NK-92 treated with Interleukin-12 subunit alpha and Interleukin-12 subunit beta, amount 100 ng/mL, for 24 hours (cell line): Measurements from ENCODE around the gene ACTMAP.
"Not testable (repeated sequence)": the region's sequence is repeated elsewhere in the genome, so short reads cannot be mapped to it uniquely, and the experiment has no call there.

Experiments
- DNase-seq: peaks from one replicate; lab custom pipeline; 2025; lab: John Stamatoyannopoulos, UW

Gene ACTMAP, protein sequence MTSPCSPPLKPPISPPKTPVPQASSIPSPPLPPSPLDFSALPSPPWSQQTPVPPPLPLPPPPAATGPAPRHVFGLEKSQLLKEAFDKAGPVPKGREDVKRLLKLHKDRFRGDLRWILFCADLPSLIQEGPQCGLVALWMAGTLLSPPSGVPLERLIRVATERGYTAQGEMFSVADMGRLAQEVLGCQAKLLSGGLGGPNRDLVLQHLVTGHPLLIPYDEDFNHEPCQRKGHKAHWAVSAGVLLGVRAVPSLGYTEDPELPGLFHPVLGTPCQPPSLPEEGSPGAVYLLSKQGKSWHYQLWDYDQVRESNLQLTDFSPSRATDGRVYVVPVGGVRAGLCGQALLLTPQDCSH

DNA sequence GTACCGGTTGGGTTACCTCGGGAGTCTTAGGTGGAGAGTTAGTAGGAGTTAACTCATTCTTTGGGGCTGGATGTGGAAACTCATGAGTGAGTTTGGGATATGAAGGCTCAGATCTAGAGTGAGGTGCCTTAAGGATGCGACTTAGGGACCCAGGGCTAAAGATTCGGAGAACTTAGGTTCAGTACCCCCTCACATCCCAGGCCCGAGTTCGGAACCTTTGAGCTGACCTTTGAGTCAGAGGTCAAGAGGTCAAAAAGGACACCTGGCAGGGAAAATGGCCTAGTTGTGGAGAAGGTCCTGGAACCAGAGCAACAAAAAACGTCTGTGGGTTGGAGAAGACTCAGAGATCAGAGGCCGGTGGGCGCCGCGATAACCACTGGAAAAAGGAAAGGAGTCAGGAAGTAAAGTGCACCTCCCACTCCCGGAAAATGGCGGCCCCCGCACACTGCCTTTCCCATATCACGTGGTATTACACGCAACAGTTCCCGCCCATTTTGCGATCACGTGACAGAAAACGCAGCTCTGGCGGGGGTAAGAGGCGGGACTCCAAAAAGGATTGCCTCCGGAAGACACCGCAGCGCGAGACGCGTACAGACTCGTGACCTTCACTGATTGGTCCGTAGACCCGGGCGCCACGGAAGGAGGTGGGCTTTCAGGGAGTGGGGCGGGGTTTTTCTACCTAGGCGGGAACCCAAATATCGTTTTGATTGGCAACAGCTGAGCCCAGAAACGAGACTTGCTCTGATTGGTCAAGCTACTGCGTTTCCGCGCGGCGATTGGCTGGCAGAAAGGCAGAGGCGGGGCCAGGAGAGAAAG, at the start of gene ACTMAP:
Gene ACTMAP (minus strand): TSS at position 420 of the 816 bp plus-strand sequence. CDS start 674 bp downstream, outside the sequence.
- DNase-seq = peak; percentile 99

DNA sequence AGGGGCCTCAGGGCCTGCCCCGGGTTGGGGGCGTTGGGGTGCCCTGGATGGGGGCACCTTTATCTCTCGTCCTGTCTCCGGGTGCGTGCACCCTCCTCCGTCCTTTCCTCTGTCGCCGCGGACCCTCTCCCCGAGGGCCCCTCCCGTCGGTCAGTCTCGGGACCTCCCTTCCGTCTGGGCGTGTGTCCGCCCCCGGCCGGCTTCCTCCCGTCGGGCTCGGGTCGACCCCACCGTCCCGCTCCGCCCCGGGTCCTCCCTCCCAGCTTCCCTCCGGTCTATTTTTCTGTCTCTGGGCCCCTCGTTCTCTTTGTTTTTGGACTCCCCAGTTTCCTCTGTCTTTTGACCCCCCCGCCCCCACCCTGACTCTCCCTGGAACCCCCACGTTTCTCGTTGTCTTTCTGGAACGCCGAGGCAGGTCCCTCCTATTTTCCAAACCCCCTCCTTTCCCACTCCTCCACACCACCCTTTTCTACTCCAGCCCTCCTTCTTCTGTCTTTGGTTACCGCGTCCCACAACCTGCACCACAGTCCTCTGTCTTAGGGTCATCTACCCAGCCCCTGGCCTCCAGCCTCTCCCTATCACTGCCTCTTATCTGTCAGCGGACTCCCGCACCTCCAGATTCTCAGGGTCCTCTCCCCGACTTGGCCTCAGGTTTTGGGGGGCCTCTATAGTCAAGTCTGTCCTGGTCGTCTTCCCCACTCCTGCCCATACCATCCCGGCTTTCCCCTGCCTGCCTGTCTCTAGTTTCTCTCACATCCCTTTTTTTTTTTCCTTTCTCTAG, 49.5 kb upstream of the ACTMAP start:
- no peak for DNase-seq

DNA sequence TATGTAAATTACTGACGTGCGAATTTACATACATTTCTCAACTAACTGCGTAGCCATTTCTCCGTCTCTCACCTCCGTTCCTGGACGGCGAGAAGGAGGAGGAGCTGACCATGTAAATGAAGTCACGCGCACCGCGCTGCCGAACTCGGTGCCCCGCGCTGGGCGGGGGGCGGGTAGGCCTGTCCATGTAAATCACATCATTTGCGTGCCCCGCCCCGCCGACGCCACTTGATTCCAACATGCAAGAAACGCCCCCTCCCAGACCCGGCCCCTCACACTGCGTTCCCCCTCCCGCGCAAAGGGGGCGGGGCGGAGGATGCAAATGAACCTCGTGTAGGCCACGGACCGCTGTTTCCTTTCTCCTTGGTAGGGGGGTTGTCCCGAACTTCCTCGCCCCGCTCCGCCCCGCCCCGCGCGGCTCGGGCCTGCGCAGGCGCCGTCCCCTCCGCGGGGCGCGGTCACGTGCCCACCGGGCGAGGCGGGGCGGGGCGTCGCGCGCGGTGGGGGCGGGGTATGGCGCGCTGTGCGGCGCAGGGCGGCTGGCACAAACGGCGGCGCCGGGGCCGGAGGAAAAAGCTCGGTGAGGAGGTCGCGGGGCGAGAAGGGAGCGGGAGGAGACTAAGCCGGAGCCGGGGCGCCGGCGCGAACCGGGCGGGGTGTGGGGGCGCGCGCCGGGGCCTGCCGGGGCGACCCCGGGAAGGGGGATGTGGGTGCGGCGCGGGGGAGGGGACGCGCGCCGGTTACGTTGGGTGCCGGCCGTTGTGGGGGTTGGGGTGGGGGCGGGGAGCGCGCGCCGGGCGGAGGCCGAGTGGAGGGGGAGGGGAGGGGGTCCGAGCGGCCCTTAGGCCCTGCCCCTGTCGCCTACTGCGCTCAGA, 48.6 kb upstream of the ACTMAP start, which contains the start of gene EGLN2:
Gene EGLN2 (plus strand): TSS at position 509 of the 875 bp plus-strand sequence. CDS start 1,382 bp downstream, outside the sequence.
- peak; percentile 100 for DNase-seq

DNA sequence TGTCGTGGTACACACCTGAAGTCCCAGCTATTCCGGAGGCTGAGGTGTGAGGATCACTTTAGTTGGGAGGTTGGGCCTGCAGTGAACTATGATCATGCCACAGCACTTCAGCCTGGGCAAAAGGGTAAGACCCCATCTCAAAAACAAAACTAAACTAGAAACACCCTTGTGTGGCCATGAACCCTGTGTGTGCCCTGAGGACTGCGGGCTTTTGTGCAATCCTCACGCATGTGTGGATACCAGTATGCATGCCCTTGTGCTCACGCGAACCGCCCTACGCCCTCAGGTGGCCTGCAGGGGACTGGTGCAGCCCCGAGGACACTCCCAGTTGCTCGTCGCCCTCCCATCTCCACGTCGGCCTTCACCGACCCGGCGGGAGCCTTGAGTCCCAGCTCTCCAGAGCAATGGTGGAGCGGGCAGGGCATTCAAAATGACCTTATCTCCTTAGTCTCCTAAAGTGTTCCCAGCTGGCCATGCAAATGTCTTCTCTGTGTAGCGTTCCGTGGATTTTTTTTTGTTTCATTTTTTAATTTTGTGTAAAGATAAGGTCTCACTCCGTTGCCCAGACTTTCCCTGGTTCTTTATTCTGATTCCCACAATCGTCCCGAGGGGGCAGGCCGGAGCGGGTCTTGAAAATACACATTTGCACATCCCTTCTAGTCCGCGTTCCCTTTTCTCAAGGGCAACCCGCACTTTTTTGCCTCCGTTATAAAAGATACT, 47.8 kb upstream of the ACTMAP start:
- no peak for DNase-seq

DNA sequence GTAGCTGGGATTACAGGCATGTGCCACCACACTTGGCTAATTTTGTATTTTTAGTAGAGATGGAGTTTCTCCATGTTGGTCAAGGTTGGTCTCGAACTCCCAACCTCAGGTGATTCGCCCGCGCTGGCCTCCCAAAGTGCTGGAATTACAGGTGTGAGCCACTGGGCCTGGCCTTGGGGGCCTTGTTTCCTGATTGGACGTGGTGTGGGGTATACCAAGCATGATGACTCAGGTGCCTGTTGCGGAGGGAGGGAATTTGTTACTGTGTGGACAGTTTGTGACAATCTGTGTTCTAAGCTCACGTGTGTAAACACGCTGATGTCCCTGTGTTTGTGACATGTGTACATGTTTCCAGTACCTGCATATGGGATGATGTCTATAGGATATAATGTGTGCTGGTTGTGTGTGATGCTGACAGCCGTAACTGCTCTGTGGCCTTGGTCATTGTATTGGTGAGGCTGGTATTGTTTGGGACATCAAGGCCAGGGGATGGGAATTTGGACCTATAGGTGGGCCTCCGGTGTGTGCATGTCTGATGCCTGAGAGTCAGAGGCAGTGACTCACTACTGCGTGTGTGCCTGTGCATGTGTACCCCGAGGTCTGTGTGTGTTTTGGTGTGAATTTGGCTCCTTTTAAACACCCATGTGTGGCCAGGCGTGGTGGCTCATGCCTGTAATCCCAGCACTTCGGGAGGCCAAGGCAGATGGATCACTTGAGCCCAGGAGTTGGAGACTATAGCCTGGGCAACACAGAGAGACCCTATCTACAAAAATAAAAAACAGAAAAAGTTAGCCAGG, 47.1 kb upstream of the ACTMAP start:
- DNase-seq = no peak

DNA sequence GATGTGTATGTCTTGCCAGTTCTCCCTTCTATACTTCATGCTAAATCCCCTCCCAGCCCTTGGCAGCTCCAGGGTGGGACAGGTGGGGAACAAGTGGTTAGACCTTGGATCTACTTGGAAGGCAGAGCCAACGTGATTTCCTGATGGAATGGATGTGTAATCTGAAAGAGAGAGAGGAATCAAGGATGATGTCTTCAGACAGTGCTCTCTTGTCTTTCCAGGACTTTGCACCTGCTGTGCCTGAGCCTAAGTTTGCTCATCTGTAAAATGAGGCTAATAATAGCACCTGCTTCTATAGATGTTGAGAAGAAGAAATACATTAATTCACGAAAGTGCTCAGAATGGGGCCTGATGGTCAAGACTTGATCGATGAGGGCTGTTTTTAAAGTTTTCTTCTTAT, 41.7 kb upstream of the ACTMAP start:
- no peak for DNase-seq

DNA sequence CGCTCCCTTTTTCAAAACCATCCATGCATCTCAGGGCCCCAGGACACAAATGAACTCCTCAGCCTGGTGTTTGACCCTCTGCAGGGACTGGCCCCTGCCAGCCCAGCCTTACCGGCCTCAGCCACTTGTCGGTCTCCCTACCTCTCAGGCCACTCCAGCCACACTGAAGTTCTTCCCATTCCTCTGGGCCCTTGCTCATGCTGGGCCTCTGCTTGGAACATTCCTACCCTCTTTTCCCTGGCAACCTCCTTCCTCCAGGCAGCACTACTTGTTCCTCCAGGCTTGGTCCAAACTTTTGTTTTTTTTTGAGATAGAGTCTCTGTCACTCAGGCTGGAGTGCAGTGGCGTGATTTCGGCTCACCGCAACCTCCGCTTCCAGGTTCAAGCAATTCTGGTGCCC, 41.1 kb upstream of the ACTMAP start:
- no peak for DNase-seq

DNA sequence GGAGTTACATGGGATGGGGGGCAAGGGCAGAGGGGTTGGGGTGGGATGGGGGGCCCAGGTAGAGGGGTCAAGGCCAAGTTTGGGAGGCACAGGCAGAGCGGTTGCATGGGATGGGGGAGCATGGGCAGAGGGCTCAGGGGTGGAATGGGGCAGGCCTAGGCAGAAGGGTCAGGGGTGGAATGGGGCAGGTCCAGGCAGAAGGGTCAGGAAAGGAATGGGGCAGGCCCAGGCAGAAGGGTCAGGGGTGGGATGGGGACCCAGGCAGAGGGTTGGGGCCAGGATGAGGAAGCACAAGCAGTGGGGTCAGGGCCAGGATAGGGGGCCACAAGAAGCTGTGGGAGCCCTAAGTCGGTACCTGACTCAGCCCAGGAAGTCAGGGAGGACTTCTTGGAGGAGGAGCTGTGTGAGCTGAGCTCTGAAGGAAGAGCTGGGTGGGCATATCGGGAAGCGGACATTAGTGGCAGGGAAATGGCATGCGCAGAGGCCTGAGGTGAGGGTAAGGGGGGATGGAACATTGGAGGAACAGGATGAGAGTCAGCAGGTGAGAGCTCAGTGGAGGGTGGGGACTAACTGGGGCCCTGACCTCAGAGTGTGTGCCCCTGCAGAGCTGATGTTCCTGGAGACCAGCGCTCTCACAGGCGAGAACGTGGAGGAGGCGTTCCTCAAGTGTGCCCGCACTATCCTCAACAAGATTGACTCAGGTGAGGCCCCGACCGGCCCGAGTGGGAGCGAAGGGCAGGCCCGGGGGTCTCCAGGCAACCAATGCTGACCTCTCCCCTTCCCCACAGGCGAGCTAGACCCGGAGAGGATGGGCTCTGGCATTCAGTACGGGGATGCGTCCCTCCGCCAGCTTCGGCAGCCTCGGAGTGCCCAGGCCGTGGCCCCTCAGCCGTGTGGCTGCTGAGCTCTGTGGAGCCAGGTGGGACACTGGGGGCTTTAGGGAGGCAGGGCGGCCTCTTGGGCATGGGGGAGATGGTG, 36.1 kb upstream of the ACTMAP start:
- DNase-seq = no peak

DNA sequence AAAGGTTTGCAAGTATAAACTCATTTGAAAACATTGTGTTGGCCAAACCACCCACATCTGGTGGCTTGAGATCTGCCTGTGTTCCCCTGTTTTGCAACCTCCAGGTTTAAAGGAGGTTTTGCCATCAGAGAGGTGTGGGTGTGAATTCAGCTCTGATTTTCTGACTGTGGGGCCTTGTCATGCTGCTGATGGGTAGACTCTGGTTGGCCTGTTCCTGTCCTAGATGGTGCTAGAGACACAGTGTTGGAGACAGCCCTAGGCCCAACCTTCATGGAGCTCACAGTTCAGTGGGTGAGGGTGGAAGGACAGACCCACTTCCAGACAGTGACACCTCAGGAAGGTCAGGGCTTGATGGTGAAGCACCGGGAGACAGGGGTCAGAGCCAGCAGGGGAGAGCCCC, 35.2 kb upstream of the ACTMAP start:
- no peak for DNase-seq

DNA sequence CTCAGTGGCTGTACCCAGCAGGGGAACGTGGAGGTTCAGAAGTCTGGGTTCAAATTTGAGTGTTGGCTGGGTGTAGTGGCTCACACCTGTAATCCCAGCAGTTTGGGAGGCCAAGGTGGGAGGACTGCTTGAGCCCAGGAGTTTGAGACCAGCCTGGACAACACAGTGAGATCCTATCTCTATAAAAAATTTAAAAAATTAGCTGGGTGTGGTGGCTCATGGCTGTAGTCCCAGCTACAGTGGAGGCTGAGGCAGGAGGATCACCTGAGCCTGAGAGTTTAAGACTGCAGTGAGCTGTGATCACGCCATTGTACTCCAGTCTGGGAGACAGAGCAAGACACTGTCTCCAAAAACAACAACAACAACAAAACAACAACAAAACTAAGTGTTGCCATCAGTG, 33.9 kb upstream of the ACTMAP start:
- not testable (repeated sequence) for DNase-seq

DNA sequence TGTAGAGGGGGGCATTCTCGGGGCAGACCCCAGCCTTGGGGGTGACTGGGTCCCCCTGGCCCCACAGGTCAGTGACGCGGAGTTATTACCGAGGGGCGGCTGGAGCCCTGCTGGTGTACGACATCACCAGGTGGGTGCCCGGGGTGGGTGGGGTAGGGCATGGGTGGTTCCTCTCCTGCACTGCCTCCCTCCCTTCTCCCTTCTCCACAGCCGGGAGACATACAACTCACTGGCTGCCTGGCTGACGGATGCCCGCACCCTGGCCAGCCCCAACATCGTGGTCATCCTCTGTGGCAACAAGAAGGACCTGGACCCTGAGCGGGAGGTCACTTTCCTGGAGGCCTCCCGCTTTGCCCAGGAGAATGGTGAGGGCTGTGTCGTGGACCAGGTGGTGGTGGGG, 33.4 kb upstream of the ACTMAP start:
- no peak for DNase-seq

DNA sequence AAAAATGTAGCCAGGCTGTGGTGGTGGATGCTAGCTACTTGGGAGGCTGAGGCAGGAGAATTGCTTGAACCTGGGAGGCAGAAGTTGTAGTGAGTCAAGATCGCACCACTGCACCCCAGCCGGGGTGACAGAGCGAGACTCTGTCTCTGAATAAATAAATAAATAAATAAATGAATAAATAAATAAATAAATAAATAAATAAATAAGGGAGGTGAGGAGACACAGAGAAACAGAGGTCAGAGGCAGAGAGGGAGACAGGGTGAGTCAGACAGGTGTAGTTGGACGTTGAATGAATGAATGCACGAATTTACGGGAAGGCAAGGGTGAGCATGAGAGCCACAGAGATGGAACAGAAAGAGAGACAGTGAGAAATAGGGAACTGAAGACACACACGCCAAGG, 30.9 kb upstream of the ACTMAP start:
- no peak for DNase-seq

DNA sequence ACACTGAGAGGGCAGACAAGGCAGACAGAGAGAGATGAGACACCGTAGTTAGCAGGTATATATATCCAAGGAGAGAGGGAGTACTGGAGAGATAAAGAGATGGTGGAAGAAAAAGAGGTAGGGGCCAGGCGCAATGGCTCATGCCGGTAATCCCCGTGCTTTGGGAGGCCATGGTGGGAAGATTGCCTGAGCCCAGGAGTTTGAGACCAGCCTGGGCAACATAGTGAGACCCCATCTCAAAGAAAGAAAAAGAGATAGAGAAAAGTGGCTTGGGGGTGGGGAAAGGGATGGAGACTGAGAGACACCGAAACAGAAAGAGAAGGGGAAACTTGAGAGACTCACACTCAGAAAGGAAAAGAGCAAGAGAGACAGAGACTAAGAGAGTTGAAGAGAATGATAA, 30.3 kb upstream of the ACTMAP start:
- DNase-seq = no peak

DNA sequence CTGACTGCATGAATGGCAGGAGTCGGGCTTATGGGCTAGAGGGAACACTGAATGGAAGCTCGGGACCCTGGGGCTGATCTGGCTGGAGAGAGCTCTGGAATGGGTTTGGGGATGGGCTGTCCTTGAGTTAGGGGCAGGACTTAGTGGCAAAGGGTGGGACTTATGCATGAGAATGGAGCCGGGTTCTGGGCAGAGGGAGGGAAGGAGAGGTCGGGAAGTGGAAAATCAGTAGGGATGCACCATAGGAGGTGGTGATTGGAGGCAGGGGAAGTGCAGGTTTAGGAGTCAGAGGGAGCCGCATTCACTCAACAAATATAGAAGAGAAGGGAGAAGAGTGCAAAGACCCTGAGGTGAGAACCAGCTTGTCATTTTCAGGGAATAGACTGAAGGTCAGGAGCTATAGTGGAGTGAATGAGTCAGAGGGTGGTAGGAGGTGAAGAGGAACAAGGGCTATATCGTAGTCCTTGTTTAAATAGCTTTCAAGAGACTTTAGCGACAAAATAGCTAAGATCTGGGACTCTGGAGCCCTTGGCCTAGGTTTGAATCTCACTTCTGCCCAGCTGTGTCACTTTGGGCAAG, 28.5 kb upstream of the ACTMAP start:
- no peak for DNase-seq

DNA sequence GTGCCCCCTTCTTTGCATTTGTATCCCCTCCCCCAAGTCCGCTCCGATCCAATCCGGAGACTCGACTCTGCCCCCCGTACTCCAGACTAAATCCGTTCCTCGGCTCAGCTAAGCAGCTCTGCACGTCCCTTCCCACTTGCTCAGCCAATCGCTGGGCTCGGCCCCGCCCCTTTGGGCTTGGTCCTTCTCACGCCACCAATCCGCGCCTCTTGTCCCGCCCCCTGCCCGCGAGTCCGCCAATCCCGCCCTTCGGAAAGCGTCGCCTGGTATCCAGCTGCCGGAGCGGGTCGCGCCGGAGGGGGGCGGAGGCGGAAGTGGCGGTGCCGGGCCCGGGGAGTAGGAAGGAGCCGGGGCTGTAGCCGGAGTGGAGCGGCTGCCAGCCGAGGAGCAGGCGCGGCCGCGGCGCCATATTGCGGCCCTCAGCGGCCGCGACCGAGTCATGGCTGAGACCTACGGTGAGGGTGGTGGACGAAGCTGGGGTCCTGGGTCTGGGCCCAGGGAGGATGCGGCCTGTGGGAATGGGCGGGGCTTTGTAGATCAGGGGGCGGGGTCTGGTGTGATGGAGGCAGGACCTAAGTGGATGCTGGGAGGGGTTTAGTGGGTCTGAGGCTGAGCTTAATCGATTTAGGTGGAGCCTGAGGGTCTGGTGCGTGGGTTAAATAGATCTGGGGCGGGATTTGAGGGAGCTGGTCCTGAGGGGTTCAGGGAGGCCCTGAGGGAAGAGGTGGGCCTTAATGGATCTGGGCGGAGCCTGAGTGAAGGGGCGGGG, 27.8 kb upstream of the ACTMAP start, which contains the start of gene RAB4B:
Gene RAB4B (plus strand): TSS at position 311 of the 769 bp plus-strand sequence. CDS start 129 bp downstream, at position 440.
- DNase-seq = peak; percentile 99

DNA sequence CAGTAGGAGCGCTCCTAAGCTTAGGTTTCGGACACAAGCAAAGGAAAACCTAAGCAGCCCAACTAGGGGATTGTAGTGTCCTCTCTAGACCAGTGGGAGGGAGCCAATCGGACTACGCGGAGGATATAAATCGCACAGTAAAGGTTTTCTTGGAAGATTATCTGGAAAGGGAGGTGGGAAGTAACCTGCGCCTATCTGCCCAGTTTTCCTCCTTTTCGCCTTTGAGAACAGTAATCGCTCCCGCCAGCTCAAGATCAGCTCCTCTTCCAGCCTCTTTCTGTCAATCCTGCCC, 27.3 kb upstream of the ACTMAP start:
- no peak for DNase-seq

DNA sequence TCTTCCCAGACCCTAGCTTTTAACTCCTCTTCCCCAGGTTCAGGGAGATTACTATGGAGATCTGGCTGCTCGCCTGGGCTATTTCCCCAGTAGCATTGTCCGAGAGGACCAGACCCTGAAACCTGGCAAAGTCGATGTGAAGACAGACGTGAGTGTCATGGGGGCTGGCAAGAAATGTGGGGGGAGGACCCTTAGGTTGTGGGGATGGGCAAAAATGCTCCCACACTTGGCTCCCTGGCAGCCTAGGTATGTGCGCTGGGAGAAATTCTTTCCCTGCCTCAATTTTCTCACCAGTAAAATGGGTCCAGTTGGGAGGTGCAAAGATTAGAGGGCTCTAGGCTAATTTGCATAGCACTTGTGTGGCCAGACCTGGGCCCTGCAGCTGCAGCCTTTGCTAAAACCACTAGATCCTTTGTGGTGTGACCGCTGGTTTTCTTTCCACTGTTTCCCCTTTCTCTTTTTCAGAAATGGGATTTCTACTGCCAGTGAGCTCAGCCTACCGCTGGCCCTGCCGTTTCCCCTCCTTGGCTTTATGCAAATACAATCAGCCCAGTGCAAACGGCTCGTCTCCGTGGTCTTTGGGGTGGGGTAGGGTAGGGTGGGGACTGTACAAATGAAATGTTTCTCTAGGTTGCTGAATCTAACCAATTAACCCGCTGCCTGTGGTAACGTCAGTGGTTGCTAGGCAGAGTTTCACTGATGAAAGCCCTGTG, 26.8 kb upstream of the ACTMAP start:
- DNase-seq = peak; percentile 90
